ENCODE data around the gene FFAR2. TPM values are rescaled to one million over a fixed set of nuclear protein-coding genes. Genes with fewer than 3 reads are reported as not detected.

The FFAR2 gene
- total and polyA plus RNA-seq, 9 of the 15 experiments (the other 6 are each of a cell fraction or from before 2014, with no cell fraction given), result not detected

GRCh38 chr19:35399231-35399630, 48.8 kb upstream of the FFAR2 start:
- H3K27ac ChIP-seq (ENCODE audit: extremely low read depth, low read depth, low read length), result no peak overlapping the region
- H3K9me3 ChIP-seq (replicated peaks; ENCODE audit: control insufficient read depth, insufficient read depth, low read depth, low read length), result no peaks in the 10 kb centered on the region
- ChIA-PET POLR2A (no interaction called here), CTCF (ENCODE audit: low intra/inter-chr PET ratio) (no interaction called here)
- peaks cover 7 to 9% of the 10 kb centered on the region in 2 experiments; a peak in 2 of 5 replicates for H3K4me1 ChIP-seq (replicated peaks in 1 of 2; ENCODE audit: control insufficient read depth in 2 of 2, insufficient read depth in 2 of 2, low read length in 2 of 2)
- intact Hi-C loops (cut with micrococcal nuclease), result no loop called here
- H3K9me1 ChIP-seq (ENCODE audit: control insufficient read depth, insufficient read depth, low read length), result no peaks in the 10 kb centered on the region
- FAIRE-seq (no peak), DNase-seq (ENCODE audit: extremely low read depth in 1 of 4, low spot score in 3 of 4) (no peak), ATAC-seq (no peak)
- no peak overlapping the region for H3K9ac ChIP-seq (ENCODE audit: insufficient read depth in 1 of 2, low read depth in 2 of 2, low read length in 2 of 2)
- H3K27me3 ChIP-seq (ENCODE audit: control insufficient read depth in 2 of 2, insufficient read depth in 2 of 2, low read length in 2 of 2), result no peaks in the 10 kb centered on the region; a peak in 1 of 5 replicates
- WGBS (ENCODE audit: insufficient coverage, low coverage, missing lambda C conversion rate), result 17% methylated on average over 4 of the region's 4 CpGs
- TF ChIP-seq, protein P1, sequence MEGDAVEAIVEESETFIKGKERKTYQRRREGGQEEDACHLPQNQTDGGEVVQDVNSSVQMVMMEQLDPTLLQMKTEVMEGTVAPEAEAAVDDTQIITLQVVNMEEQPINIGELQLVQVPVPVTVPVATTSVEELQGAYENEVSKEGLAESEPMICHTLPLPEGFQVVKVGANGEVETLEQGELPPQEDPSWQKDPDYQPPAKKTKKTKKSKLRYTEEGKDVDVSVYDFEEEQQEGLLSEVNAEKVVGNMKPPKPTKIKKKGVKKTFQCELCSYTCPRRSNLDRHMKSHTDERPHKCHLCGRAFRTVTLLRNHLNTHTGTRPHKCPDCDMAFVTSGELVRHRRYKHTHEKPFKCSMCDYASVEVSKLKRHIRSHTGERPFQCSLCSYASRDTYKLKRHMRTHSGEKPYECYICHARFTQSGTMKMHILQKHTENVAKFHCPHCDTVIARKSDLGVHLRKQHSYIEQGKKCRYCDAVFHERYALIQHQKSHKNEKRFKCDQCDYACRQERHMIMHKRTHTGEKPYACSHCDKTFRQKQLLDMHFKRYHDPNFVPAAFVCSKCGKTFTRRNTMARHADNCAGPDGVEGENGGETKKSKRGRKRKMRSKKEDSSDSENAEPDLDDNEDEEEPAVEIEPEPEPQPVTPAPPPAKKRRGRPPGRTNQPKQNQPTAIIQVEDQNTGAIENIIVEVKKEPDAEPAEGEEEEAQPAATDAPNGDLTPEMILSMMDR (IDR thresholded peaks at IDR 0.05 in 2 of 3, conservative IDR thresholded peaks at IDR 0.05 in 1 of 3; ENCODE audit: insufficient read depth in 2 of 3, low read depth in 1 of 3, low read length in 3 of 3), result no peak
- TF ChIP-seq CHCHD3 (CRISPR knock-in tag; IDR thresholded peaks at IDR 0.05) (no peak), DEAF1 (CRISPR knock-in tag; IDR thresholded peaks at IDR 0.05) (no peak), RBM15 (IDR thresholded peaks at IDR 0.05; ENCODE audit: insufficient read depth, low read length) (no peak), HNRNPUL1 (IDR thresholded peaks at IDR 0.05; ENCODE audit: low read length) (no peak), MECOM (CRISPR knock-in tag; IDR thresholded peaks at IDR 0.05) (no peak)
- BruUV-seq (replicated peaks), result no TSS peak
- H3K79me2 ChIP-seq (ENCODE audit: control insufficient read depth, insufficient read depth, low read length), result no peaks in the 10 kb centered on the region
- H3K4me3 ChIP-seq, result no peak overlapping the region
- in situ Hi-C loops (cut with MboI), result no loop called here
- no peak overlapping the region for H3K4me2 ChIP-seq (ENCODE audit: insufficient read depth, low read length)
- no peaks in the 10 kb centered on the region for H4K20me1 ChIP-seq (replicated peaks; ENCODE audit: control insufficient read depth, insufficient read depth, low read length)
- no peaks in the 10 kb centered on the region for H3K36me3 ChIP-seq (ENCODE audit: control insufficient read depth, insufficient read depth, low read length)
- no peak overlapping the region for H2AFZ ChIP-seq (ENCODE audit: low read depth, low read length)
